NCI-H2171 (cell line): ENCODE data around the gene PBLD.
"Not testable (repeated sequence)": the region's sequence is repeated elsewhere in the genome, so short reads cannot be mapped to it uniquely, and the experiment has no call there.

Source experiments
- DNase-seq: peaks from one replicate; lab custom pipeline; 2025; lab: John Stamatoyannopoulos, UW

PBLD gene

GRCh38 chr10:68278906-68279753, 53.6 kb downstream of the PBLD start:
- not testable (repeated sequence) for DNase-seq

- not testable (repeated sequence) for DNase-seq
These were observed 54.9 kb downstream of the PBLD start for GRCh38 chr10:68277814-68278213.

- DNase-seq, result no peak
These were observed 56.5 kb downstream of the PBLD start for GRCh38 chr10:68276224-68276623.

- DNase-seq, result no peak
These were observed 57.1 kb downstream of the PBLD start for GRCh38 chr10:68275600-68276126.

GRCh38 chr10:68272833-68273232, 59.9 kb downstream of the PBLD start:
- no peak for DNase-seq

GRCh38 chr10:68271196-68271882, 61.4 kb downstream of the PBLD start:
- DNase-seq, result no peak

- DNase-seq, result no peak
These were observed 63.0 kb downstream of the PBLD start for GRCh38 chr10:68269562-68270290.

GRCh38 chr10:68261132-68261856, 71.4 kb downstream of the PBLD start:
- no peak for DNase-seq

GRCh38 chr10:68253346-68253745, 79.4 kb downstream of the PBLD start:
- DNase-seq, result no peak

- DNase-seq, result no peak
These were observed 80.9 kb downstream of the PBLD start for GRCh38 chr10:68251625-68252495.

GRCh38 chr10:68251151-68251550, 81.6 kb downstream of the PBLD start:
- peak; percentile 12 for DNase-seq

- no peak for DNase-seq
These were observed 83.4 kb downstream of the PBLD start for GRCh38 chr10:68249297-68249696.

GRCh38 chr10:68247931-68248330, 84.8 kb downstream of the PBLD start:
- no peak for DNase-seq

- not testable (repeated sequence) for DNase-seq
These were observed 86.3 kb downstream of the PBLD start for GRCh38 chr10:68246397-68246796.

- DNase-seq, result no peak
These were observed 90.7 kb downstream of the PBLD start for GRCh38 chr10:68242051-68242450.

- peak; percentile 18 for DNase-seq
These were observed 93.1 kb downstream of the PBLD start for GRCh38 chr10:68239596-68240150.

GRCh38 chr10:68239069-68239468, 93.7 kb downstream of the PBLD start:
- DNase-seq, result no peak

- DNase-seq, result no peak
These were observed 94.4 kb downstream of the PBLD start for GRCh38 chr10:68238371-68238770.

- DNase-seq, result no peak
These were observed 95.6 kb downstream of the PBLD start for GRCh38 chr10:68237173-68237572.

- no peak for DNase-seq
These were observed 97.1 kb downstream of the PBLD start for GRCh38 chr10:68235581-68235980.
